ENCODE data around the gene FAR1. TPM values are rescaled to one million over a fixed set of nuclear protein-coding genes. Genes with fewer than 3 reads are reported as not detected.

Gene FAR1
- polyA plus RNA-seq, 1 of the 3 experiments (the other 2 are of a cell fraction) = 29.0 TPM

DNA sequence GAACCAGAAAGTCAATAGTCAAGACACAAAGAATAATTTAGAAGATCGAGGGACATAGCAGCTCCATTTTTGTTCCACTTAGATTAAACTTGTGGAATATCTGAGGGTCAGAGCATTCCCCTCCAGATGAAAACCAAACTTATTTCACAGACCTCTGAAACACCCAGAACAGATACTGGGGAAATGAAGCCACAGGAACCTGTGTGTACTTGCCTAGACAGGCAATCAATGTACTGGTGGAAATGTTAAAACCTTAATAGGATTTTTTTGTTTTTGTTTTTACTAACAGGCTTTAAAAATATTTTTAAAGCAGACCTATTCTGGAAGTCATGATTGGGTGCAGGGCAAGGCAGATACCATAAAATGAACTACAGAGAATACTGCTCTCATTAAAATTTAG is 4.1 kb upstream of the FAR1 start:
- Histone ChIP-seq H3K27ac (ENCODE audit: low read depth in 2 of 2, low read length in 1 of 2) (peak overlapping the region in 1 of 2 experiments; percentile 2; a peak in 1 of 4 replicates), H3K9me3 (no peaks in the 10 kb centered on the region), H2AFZ (ENCODE audit: low read depth) (no peak overlapping the region), H3F3A (replicated peaks; ENCODE audit: insufficient read depth) (peaks cover 17% of the 10 kb centered on the region), H3K27me3 (ENCODE audit: insufficient read depth) (no peaks in the 10 kb centered on the region), H3K4me1 (ENCODE audit: control insufficient read depth in 1 of 2, insufficient read depth in 2 of 2, low read depth in 1 of 2, low read length in 1 of 2) (peaks cover 5 to 6% of the 10 kb centered on the region in 2 experiments; a peak in 1 of 4 replicates), H3K79me2 (ENCODE audit: insufficient read depth) (peaks cover 5% of the 10 kb centered on the region), H3K9me2 (no peaks in the 10 kb centered on the region), H4K20me1 (ENCODE audit: insufficient read depth) (no peaks in the 10 kb centered on the region), H3K4me3 (ENCODE audit: low read depth in 2 of 2, low read length in 1 of 2) (no peak overlapping the region), H3K36me3 (replicated peaks in 1 of 2; ENCODE audit: control insufficient read depth in 1 of 2, insufficient read depth in 2 of 2, low read length in 1 of 2) (no peaks in the 10 kb centered on the region), H3K4me2 (no peak overlapping the region), H3K9ac (no peak overlapping the region)
- 3% methylated on average over 1 of the region's 1 CpG for WGBS (ENCODE audit: low lambda C conversion rate)
- ChIA-PET POLR2A (no interaction called here), CTCF (no interaction called here)
- TF ChIP-seq MAX (IDR thresholded peaks at IDR 0.05; ENCODE audit: low read depth) (no peak), SMC3 (IDR thresholded peaks at IDR 0.05; ENCODE audit: low read depth, low read length) (no peak), EP300 (IDR thresholded peaks at IDR 0.05; ENCODE audit: borderline replicate concordance in 1 of 2, low read depth in 1 of 2, low read length in 1 of 2) (no peak), RAD21 (IDR thresholded peaks at IDR 0.05; ENCODE audit: low read length) (no peak), TEAD4 (IDR thresholded peaks at IDR 0.05; ENCODE audit: borderline replicate concordance, insufficient read depth) (no peak), CTCF (IDR thresholded peaks at IDR 0.05) (no peak), FOXM1 (IDR thresholded peaks at IDR 0.05; ENCODE audit: low read depth) (no peak), MXI1 (IDR thresholded peaks at IDR 0.05; ENCODE audit: low read depth, low read length) (no peak), PBX3 (IDR thresholded peaks at IDR 0.05) (no peak), TAF1 (IDR thresholded peaks at IDR 0.05; ENCODE audit: borderline replicate concordance, low read depth, low read length) (no peak), RXRA (IDR thresholded peaks at IDR 0.05; ENCODE audit: borderline replicate concordance, low read depth) (no peak), GATA2 (CRISPR knock-in tag; IDR thresholded peaks at IDR 0.05) (no peak), POLR2AphosphoS5 (IDR thresholded peaks at IDR 0.05; ENCODE audit: low read depth, low read length) (no peak)
- no peak for DNase-seq

DNA sequence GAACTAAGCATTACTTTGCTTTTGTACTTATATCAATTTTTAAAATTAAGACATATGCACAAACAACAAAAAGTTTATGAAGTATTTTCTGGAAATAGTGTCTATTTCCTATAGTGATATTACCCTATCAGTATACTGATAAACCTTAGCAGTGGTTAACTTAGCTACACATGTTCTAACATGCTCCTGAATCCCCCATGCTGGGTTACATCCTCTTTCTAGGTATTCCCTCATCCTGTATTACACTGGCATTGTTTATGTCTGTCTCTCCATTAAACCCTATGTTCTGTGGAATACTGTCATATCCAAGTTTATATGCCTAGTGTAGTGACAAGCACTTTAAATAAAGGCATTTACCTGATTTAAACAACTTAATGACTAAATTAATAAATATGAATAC is 1.8 kb upstream of the FAR1 start:
- Histone ChIP-seq H3F3A (replicated peaks; ENCODE audit: insufficient read depth) (peaks cover 19% of the 10 kb centered on the region), H4K20me1 (ENCODE audit: insufficient read depth) (peaks cover 23% of the 10 kb centered on the region), H3K9me3 (no peaks in the 10 kb centered on the region), H3K36me3 (replicated peaks in 1 of 2; ENCODE audit: control insufficient read depth in 1 of 2, insufficient read depth in 2 of 2, low read length in 1 of 2) (no peaks in the 10 kb centered on the region), H3K79me2 (ENCODE audit: insufficient read depth) (peaks cover 28% of the 10 kb centered on the region), H3K9me2 (no peaks in the 10 kb centered on the region), H3K4me1 (ENCODE audit: control insufficient read depth in 1 of 2, insufficient read depth in 2 of 2, low read depth in 1 of 2, low read length in 1 of 2) (peaks cover 6 to 11% of the 10 kb centered on the region in 2 experiments; a peak in 2 of 4 replicates), H3K9ac (no peak overlapping the region), H3K27me3 (ENCODE audit: insufficient read depth) (no peaks in the 10 kb centered on the region), H3K4me3 (ENCODE audit: low read depth in 2 of 2, low read length in 1 of 2) (no peak overlapping the region), H2AFZ (ENCODE audit: low read depth) (no peak overlapping the region), H3K27ac (ENCODE audit: low read depth in 2 of 2, low read length in 1 of 2) (no peak overlapping the region), H3K4me2 (no peak overlapping the region)
- POLR2A ChIA-PET = no interaction called here
- no peak for DNase-seq
- CTCF ChIA-PET = interaction anchor here (1.2 to 1.9 kb wide), 4 partner anchors 12 to 106 kb away, joined by 3 to 5 read pairs (median 4); no protein-coding TSS in a partner anchor
- TF ChIP-seq TAF1 (IDR thresholded peaks at IDR 0.05; ENCODE audit: borderline replicate concordance, low read depth, low read length) (no peak), MXI1 (IDR thresholded peaks at IDR 0.05; ENCODE audit: low read depth, low read length) (no peak), TCF12 (IDR thresholded peaks at IDR 0.05) (no peak), GATA2 (CRISPR knock-in tag; IDR thresholded peaks at IDR 0.05) (no peak), RXRA (IDR thresholded peaks at IDR 0.05; ENCODE audit: borderline replicate concordance, low read depth) (no peak), CHD2 (IDR thresholded peaks at IDR 0.05; ENCODE audit: low read length, partially characterized antibody) (no peak), SIN3A (IDR thresholded peaks at IDR 0.05; ENCODE audit: borderline replicate concordance, low read depth, low read length) (no peak), GABPA (IDR thresholded peaks at IDR 0.05; ENCODE audit: low read depth) (no peak), NFIC (IDR thresholded peaks at IDR 0.05; ENCODE audit: borderline replicate concordance) (no peak), EP300 (IDR thresholded peaks at IDR 0.05; ENCODE audit: borderline replicate concordance in 1 of 2, low read depth in 1 of 2, low read length in 1 of 2) (no peak), EZH2phosphoT487 (IDR thresholded peaks at IDR 0.05; ENCODE audit: borderline replicate concordance, low read depth) (no peak), POLR2AphosphoS5 (IDR thresholded peaks at IDR 0.05; ENCODE audit: low read depth, low read length) (no peak), RAD21 (IDR thresholded peaks at IDR 0.05; ENCODE audit: low read length) (no peak), SMC3 (IDR thresholded peaks at IDR 0.05; ENCODE audit: low read depth, low read length) (no peak), MEF2A (IDR thresholded peaks at IDR 0.05; ENCODE audit: borderline replicate concordance, low read depth) (no peak)
- TF ChIP-seq, protein P1, sequence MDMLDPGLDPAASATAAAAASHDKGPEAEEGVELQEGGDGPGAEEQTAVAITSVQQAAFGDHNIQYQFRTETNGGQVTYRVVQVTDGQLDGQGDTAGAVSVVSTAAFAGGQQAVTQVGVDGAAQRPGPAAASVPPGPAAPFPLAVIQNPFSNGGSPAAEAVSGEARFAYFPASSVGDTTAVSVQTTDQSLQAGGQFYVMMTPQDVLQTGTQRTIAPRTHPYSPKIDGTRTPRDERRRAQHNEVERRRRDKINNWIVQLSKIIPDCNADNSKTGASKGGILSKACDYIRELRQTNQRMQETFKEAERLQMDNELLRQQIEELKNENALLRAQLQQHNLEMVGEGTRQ (IDR thresholded peaks at IDR 0.05; ENCODE audit: borderline replicate concordance, low read depth, low read length) = no peak
- TF ChIP-seq, protein P2, sequence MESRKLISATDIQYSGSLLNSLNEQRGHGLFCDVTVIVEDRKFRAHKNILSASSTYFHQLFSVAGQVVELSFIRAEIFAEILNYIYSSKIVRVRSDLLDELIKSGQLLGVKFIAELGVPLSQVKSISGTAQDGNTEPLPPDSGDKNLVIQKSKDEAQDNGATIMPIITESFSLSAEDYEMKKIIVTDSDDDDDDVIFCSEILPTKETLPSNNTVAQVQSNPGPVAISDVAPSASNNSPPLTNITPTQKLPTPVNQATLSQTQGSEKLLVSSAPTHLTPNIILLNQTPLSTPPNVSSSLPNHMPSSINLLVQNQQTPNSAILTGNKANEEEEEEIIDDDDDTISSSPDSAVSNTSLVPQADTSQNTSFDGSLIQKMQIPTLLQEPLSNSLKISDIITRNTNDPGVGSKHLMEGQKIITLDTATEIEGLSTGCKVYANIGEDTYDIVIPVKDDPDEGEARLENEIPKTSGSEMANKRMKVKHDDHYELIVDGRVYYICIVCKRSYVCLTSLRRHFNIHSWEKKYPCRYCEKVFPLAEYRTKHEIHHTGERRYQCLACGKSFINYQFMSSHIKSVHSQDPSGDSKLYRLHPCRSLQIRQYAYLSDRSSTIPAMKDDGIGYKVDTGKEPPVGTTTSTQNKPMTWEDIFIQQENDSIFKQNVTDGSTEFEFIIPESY (IDR thresholded peaks at IDR 0.05; ENCODE audit: borderline replicate concordance, low read depth) = no peak

Data from SK-N-SH (cell line).